Measurements from ENCODE around the gene PTPRE.
A peak's percentile ranks its signal among the peaks of the same experiment; 100 is the strongest.

Gene PTPRE

GRCh38 chr10:127997271-127997670 is 90.4 kb downstream of the PTPRE start:
- DNase-seq (ENCODE audit: low read depth in 1 of 2, low spot score in 1 of 2) = no peak

GRCh38 chr10:127997937-127998336 is 91.0 kb downstream of the PTPRE start:
- DNase-seq (ENCODE audit: low read depth in 1 of 2, low spot score in 1 of 2) = no peak

- no peak for DNase-seq (ENCODE audit: low read depth in 1 of 2, low spot score in 1 of 2)
These were observed 91.7 kb downstream of the PTPRE start for GRCh38 chr10:127998501-127999144.

- DNase-seq (ENCODE audit: low read depth in 1 of 2, low spot score in 1 of 2) = no peak
These were observed 92.6 kb downstream of the PTPRE start for GRCh38 chr10:127999297-128000129.

GRCh38 chr10:128000471-128001362 is 93.8 kb downstream of the PTPRE start:
- DNase-seq (ENCODE audit: low read depth in 1 of 2, low spot score in 1 of 2) = no peak

- DNase-seq (ENCODE audit: low read depth in 1 of 2, low spot score in 1 of 2) = no peak
These were observed 94.5 kb downstream of the PTPRE start for GRCh38 chr10:128001363-128001745.

- no peak for DNase-seq (ENCODE audit: low read depth in 1 of 2, low spot score in 1 of 2)
These were observed 94.9 kb downstream of the PTPRE start for GRCh38 chr10:128001849-128002248.

GRCh38 chr10:128003521-128003920 is 96.6 kb downstream of the PTPRE start:
- DNase-seq (ENCODE audit: low read depth in 1 of 2, low spot score in 1 of 2) = no peak

GRCh38 chr10:128005858-128006257 is 99.0 kb downstream of the PTPRE start:
- DNase-seq (ENCODE audit: low read depth in 1 of 2, low spot score in 1 of 2) = no peak

- no peak for DNase-seq (ENCODE audit: low read depth in 1 of 2, low spot score in 1 of 2)
These were observed 100.2 kb downstream of the PTPRE start for GRCh38 chr10:128007056-128007455.

GRCh38 chr10:128007971-128008370 is 101.1 kb downstream of the PTPRE start:
- DNase-seq (ENCODE audit: low read depth in 1 of 2, low spot score in 1 of 2) = no peak

- DNase-seq (ENCODE audit: low read depth in 1 of 2, low spot score in 1 of 2) = no peak
These were observed 101.8 kb downstream of the PTPRE start for GRCh38 chr10:128008521-128009250.

- DNase-seq (ENCODE audit: low read depth in 1 of 2, low spot score in 1 of 2) = no peak
These were observed 102.6 kb downstream of the PTPRE start for GRCh38 chr10:128009372-128010126.

GRCh38 chr10:128011059-128011979 is 104.4 kb downstream of the PTPRE start:
- DNase-seq (ENCODE audit: low read depth in 1 of 2, low spot score in 1 of 2) = peak; percentile 76 to 86

- DNase-seq (ENCODE audit: low read depth in 1 of 2, low spot score in 1 of 2) = no peak
These were observed 106.7 kb downstream of the PTPRE start for GRCh38 chr10:128013626-128014025.

GRCh38 chr10:128014236-128014635 is 107.3 kb downstream of the PTPRE start:
- no peak for DNase-seq (ENCODE audit: low read depth in 1 of 2, low spot score in 1 of 2)

- no peak for DNase-seq (ENCODE audit: low read depth in 1 of 2, low spot score in 1 of 2)
These were observed 109.6 kb downstream of the PTPRE start for GRCh38 chr10:128016423-128017060.

- DNase-seq (ENCODE audit: low read depth in 1 of 2, low spot score in 1 of 2) = no peak
These were observed 110.9 kb downstream of the PTPRE start for GRCh38 chr10:128017822-128018221.

GRCh38 chr10:128018236-128018635 is 111.3 kb downstream of the PTPRE start:
- no peak for DNase-seq (ENCODE audit: low read depth in 1 of 2, low spot score in 1 of 2)
